Retinal pigment epithelial cell (primary cell): ENCODE results near the gene CLIC3.

Experiments used
- DNase-seq: peaks from one replicate; pipeline ENCODE4 v3.0.0-alpha.2; 2010; ENCODE audit warnings: low read depth
- H3K4me3 ChIP-seq: 2 replicates; pipeline ENCODE4 v1.5.1; 2011; ENCODE audit warnings: mild to moderate bottlenecking, low read length, control low read depth, moderate library complexity
- TF ChIP-seq, protein P1 (sequence below): conservative IDR thresholded peaks from 2 replicates; pipeline ENCODE4 v1.5.1; 2011; ENCODE audit warnings: low read depth, low read length, control low read depth, inconsistent platforms

Gene CLIC3

GRCh38 chr9:136962701-136963248, 33.6 kb downstream of the CLIC3 start:
- H3K4me3 ChIP-seq = no peak overlapping the region
- DNase-seq = no peak
- TF ChIP-seq, protein P1, sequence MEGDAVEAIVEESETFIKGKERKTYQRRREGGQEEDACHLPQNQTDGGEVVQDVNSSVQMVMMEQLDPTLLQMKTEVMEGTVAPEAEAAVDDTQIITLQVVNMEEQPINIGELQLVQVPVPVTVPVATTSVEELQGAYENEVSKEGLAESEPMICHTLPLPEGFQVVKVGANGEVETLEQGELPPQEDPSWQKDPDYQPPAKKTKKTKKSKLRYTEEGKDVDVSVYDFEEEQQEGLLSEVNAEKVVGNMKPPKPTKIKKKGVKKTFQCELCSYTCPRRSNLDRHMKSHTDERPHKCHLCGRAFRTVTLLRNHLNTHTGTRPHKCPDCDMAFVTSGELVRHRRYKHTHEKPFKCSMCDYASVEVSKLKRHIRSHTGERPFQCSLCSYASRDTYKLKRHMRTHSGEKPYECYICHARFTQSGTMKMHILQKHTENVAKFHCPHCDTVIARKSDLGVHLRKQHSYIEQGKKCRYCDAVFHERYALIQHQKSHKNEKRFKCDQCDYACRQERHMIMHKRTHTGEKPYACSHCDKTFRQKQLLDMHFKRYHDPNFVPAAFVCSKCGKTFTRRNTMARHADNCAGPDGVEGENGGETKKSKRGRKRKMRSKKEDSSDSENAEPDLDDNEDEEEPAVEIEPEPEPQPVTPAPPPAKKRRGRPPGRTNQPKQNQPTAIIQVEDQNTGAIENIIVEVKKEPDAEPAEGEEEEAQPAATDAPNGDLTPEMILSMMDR = no peak

DNA sequence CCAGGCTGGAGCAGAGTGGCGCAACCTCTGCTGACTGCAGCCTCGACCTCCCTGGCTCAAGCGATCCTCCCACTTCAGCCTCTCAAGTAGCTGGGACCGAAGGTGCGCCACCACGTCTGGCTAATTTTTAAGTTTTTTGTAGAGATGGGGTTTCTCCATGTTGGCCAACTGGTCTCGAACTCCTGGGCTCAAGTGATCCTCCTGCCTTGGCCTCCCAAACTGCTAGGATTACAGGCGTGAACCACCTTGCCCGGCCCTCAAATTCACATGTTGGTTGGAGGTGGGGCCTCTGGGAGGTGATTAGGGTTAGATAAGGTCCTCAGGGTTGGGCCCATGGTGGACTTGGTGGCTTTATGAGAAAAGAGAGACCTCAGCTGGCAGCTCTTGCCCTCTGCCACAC, 34.2 kb downstream of the CLIC3 start:
- no peak for DNase-seq
- H3K4me3 ChIP-seq = no peak overlapping the region
- TF ChIP-seq, protein P1 = no peak

- TF ChIP-seq, protein P1 = no peak
- H3K4me3 ChIP-seq = no peak overlapping the region
- DNase-seq = no peak
Measured at GRCh38 chr9:136961279-136962065, 34.9 kb downstream of the CLIC3 start.

GRCh38 chr9:136960938-136961275, 35.5 kb downstream of the CLIC3 start:
- DNase-seq = no peak
- H3K4me3 ChIP-seq = no peak overlapping the region
- TF ChIP-seq, protein P1 = no peak

DNA sequence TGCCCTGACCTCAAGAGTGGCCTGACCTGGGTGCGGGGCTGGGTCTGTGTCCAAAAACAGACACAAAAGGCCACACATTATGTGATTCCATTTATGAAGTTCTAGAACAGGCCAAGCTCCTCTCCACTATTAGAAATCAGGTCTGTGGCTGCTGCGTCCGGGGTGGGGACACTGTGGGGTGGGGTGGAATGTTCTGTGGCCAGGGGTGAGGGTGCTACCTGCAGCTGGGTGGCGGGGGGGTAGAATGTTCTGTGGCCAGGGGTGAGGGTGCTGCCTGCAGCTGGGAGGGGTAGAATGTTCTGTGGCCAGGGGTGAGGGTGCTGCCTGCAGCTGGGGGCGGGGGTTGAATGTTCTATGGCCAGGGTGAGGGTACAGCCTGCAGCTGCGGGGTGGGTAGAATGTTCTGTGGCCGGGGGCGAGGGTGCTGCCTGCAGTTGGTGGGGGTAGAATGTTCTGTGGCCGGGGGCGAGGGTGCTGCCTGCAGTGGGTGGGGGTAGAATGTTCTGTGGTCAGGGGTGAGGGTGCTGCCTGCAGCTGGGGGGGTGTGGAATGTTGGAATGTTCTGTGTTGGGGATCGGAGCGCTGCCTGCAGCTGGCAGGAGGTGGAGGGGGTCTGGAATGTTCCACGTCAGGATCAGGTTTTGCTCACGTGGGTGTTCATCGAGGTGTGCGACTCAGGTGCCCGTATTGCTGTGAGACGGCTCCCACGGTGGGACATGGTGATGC, 36.0 kb downstream of the CLIC3 start:
- TF ChIP-seq, protein P1 = no peak
- no peak for DNase-seq
- no peak overlapping the region for H3K4me3 ChIP-seq

DNA sequence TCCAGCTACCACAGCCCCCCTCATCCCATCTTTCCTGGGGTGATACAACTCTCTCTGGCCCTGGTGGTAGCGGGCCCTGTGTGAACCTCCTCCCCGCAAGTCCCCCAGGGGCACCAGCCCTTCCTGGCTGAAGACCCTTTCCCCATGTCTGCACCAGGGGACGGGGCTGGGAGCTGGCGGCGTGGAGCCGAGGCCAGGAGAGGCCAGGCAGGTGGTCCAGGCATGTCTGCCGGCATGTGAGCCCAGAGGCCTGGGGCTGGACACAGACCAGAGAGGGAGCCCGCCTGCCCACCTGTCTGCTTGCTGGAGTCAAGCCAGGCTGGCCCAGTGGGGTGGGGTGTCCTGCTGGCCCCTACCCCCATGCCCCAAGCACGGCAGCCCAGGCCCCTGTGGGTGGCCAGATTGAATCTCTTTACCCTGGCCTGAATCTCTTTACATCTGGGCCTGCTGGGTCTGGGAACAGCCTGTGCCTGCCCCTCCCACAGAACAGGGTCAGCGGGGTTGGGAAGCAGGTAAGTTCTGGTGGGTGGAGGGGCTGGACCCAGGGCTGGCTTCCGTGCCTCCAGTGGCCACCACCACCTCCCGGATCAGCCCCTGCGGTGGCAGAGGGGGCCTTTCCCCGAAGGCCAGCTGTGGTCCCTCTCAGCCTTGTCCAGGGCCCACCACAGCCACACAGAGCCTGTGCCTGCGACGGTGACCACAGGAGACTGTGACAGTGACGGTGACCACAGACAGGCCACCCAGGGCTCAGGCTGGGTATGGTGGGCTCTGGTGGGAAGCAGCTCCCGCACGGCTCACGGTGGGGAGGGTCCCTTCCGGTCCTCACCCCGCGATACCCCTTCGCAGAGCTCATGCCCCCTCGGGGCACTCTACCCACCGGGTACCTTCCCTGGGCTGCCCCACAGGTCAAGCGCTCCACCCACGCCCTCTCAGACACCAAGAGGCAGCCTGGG, 37.2 kb downstream of the CLIC3 start:
- no peak overlapping the region for H3K4me3 ChIP-seq
- TF ChIP-seq, protein P1 = no peak
- no peak for DNase-seq
